Sigmoid colon (tissue), 3 donors: Measurements from ENCODE around the gene EFCAB13.

Experiments
- POLR2A ChIP-seq, 2 donors: fragments of 450-650 bp; IDR thresholded peaks; one replicate each; pipeline ENCODE4 v1.6.1; 2016; ENCODE audit warnings: antibody characterized with exemption in 2 of 2, mild to moderate bottlenecking in 2 of 2, moderate library complexity in 2 of 2
- TF ChIP-seq, protein P1 (sequence below), 4 experiments: fragments of 450-650 bp in 3 of 4; fragments of 200-600 bp in 1 of 4; IDR thresholded peaks; one replicate each; pipeline ENCODE4 v1.5.1; 2016 to 2019; ENCODE audit warnings: antibody characterized with exemption in 4 of 4, mild to moderate bottlenecking in 3 of 4, moderate library complexity in 2 of 4

DNA sequence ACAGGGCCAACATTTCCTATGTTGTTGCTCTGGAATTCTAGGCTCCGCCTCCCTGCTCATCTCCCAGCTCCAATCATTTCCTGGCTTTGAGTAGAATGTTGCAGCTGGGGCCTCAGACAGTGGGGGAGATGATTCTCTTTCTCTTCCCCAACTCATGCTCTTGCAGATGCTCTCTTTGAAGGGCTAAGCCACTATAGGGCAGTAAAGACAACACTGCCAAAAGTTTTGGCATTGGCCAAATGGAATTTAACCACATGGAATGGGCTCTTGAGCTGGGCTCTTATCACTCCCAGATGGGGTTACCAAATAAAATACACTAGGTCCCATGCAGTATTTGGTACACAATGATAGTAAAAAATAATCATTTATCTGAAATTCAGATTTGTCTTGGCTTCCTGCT is 19.6 kb upstream of the EFCAB13 start:
- TF ChIP-seq POLR2A (IDR thresholded peaks at IDR 0.05), result no peak
- TF ChIP-seq, protein P1, sequence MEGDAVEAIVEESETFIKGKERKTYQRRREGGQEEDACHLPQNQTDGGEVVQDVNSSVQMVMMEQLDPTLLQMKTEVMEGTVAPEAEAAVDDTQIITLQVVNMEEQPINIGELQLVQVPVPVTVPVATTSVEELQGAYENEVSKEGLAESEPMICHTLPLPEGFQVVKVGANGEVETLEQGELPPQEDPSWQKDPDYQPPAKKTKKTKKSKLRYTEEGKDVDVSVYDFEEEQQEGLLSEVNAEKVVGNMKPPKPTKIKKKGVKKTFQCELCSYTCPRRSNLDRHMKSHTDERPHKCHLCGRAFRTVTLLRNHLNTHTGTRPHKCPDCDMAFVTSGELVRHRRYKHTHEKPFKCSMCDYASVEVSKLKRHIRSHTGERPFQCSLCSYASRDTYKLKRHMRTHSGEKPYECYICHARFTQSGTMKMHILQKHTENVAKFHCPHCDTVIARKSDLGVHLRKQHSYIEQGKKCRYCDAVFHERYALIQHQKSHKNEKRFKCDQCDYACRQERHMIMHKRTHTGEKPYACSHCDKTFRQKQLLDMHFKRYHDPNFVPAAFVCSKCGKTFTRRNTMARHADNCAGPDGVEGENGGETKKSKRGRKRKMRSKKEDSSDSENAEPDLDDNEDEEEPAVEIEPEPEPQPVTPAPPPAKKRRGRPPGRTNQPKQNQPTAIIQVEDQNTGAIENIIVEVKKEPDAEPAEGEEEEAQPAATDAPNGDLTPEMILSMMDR (IDR thresholded peaks at IDR 0.05), result no peak
